HG02840 (cell line): ENCODE results near the gene ZGRF1.
"Not testable (repeated sequence)": the region's sequence is repeated elsewhere in the genome, so short reads cannot be mapped to it uniquely, and the experiment has no call there.

Source experiments
- ATAC-seq: cut with Tn5 transposase; IDR thresholded peaks from one replicate; pipeline ENCODE4 v1.9.1; 2021; ENCODE audit warnings: mild to moderate bottlenecking, moderate library complexity, moderate number of reproducible peaks; ENCODE audit not compliant: unreplicated experiment, low FRiP score

Gene ZGRF1

DNA sequence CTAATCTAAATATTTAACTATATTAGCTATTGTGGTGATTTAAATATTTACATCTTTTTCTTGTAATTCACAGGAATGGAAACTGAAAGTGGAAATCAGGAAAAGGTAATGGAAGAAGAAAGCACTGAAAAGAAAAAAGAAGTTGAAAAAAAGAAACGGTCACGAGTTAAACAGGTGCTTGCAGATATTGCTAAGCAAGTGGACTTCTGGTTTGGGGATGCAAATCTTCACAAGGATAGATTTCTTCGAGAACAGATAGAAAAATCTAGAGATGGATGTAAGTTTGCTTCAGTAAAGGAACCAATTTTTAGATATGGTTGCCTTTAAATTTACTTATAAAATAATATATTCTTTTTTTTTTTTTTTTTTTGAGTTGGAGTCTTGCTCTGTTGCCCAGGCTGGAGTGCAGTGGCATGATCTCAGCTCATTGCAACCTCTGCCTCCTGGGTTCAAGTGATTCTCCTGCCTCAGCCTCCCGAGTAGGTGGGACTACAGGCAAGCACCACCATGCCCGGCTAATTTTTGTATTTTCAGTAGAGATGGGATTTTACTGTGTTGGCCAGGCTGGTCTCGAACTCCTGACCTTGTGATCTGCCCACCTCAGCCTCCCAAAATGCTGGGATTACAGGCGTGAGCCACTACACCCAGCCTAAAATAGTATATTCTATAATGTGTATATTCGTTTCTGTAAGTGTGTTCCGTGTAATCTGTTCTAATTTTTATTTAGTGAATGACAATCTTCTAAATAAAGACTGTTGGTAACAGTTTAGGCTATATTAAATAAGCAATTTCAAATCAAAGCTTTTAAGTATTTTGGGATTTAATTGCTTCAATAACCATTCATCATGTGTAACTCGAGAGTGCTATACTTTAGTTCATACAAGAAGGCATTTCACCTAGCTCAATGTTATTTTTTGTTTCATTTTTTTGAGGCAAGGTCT is 8.2 kb upstream of the ZGRF1 start:
- ATAC-seq: not testable (repeated sequence)

DNA sequence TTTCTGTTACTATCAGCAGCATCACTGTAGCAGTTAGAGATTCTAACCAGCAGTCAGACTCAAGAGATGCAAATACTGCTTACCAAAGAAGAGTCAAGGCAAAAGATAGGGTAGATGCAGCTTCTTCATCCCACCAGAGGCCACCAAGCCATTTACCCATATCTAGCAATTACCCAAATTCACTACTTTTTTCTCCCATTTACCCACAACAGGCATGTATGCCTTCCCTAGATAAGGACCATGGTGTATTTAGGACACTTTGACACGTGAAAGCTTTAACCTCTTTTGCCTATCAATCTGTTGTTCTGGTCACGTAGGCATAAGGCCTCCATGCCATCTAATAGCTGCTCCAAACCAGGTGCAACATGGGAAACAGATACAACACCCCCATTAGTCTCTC is 5.8 kb upstream of the ZGRF1 start:
- no peak for ATAC-seq

DNA sequence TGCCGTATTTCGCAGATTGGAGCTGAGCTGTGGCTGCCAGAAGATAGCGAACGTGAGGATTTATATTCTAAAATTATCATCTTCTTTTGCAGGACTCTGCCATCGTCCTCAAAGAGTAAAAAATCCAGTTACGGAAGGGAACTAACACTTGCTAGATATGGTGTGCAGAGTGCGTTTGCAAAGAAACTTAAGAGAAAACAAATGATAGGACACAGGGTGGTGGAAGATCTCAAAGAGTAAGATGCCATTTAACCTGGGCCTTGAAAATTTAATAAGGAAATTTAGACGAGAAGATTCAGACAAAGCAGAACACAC is 800 bp upstream of the ZGRF1 start:
- no peak for ATAC-seq

DNA sequence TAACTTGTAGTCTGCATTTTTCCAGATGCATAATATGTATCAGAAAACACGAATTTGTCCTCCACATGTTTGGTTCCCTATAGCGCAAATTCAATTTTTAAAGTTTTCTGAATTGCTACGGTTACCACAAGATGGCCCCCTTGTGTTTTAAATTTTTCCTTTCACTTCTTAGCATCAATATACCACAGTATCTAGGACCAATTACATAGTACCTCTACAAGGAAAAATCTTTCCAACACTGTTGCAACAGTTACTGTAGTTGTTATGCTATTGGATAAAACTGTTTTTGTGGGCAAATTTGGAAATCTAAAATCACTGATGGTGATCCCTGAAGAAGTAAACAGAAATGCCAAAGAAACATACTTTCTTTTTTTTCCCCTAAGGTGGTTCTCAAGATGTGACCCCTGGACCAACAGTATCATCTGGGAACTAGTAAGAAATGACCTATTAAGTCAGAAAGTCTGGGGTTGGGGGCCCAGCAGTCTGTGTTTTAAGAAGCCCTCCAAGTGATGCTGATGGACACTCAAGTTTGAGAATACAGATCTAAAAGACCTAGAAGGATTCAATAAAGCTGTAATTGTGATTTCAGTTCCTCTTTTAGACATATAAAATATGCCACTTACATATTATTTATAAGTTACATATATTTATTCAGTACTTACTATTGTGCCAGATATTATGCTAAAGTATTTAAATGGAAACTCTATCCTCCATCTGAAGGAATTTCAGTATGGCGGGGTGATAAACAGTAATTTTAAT is 3.1 kb downstream of the ZGRF1 start:
- no peak for ATAC-seq

DNA sequence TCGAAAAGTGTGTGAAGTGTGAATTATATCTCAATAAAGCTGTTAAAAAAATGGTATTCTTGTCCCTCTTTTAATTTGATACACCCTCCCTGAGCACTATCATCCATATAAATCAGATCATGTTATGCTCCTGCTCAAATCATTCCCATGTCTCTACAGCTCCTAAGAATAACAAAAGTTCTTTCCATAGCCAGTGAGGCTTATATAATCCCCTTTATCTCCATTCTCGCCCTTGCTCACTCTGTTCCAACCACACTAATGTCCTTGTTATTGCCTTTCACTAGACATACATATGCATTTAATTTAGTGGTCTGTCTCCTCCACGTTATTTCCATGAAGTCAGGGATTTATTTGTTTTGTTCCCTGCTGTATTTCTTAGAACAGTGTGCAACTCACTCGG is 10.5 kb downstream of the ZGRF1 start:
- no peak for ATAC-seq

DNA sequence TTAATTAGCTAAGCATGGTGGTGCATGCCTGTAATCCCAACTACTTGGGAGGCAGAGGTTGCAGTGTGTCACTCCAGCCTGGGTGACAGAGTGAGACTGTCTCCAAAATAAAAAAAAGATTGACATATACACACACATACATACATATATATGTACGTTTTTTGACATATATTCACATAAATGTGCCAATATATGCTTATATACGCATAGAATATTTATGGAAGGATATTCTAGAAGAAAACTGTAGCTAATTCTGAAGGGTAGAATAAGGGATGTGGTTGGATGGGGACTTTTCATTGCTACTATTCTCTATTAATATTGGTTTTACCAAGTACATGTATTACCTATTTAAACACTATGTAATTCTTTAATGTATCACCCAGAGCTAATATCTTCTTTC is 19.7 kb downstream of the ZGRF1 start:
- ATAC-seq: no peak

DNA sequence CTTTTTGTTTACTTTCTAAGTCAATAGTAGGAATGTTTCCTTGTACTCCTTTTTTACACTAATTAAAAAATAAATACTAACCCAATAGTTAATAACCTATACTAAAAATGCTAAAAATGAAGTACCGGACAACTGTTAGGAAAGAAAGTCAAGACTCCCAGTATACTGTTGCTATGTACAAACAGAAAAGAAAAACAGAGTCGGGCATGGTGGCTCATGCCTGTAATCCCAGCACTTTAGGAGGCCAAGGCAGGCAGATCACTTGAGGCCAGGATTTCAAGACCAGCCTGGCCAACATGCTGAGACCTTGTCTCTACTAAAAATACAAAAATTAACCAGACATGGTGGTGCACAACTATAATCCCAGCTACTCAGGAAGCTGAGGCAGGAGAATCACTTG is 23.9 kb downstream of the ZGRF1 start:
- ATAC-seq: not testable (repeated sequence)

DNA sequence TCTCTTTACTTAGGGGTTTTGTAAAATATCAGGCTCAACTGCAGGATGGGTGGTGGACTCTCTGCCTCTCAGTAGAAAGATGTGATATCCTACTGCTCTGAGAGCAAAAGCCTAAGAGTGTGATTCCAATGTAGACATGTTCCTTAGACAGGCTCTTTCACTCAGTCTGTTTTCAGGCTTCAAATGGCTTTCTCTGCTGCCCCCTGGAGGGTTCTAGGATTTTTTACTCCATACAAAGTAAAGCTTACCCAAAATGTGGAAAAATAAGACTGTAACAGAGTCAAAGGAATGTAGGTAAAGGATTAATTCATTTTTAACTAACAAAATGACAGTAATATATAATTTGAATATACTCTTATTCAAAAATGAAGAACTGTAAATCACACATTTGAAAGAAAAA is 32.1 kb downstream of the ZGRF1 start:
- no peak for ATAC-seq

DNA sequence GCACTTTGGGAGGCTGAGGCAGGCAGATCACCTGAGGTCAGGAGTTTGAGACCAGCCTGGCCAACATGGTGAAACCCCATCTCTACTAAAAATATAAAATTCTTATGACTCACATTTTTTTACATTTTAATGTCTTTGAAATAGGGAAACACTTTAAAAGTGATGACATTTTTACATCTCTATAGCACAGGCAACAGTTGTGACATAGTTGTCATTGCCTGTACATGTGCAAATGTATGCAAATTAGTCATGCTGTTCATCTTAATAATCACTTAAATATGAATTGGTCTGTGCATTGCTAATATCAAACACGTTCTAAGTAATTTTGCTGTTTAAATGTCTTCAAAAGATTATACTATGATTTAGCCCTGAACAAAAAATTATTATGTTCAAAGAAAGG is 41.7 kb downstream of the ZGRF1 start:
- ATAC-seq: no peak

DNA sequence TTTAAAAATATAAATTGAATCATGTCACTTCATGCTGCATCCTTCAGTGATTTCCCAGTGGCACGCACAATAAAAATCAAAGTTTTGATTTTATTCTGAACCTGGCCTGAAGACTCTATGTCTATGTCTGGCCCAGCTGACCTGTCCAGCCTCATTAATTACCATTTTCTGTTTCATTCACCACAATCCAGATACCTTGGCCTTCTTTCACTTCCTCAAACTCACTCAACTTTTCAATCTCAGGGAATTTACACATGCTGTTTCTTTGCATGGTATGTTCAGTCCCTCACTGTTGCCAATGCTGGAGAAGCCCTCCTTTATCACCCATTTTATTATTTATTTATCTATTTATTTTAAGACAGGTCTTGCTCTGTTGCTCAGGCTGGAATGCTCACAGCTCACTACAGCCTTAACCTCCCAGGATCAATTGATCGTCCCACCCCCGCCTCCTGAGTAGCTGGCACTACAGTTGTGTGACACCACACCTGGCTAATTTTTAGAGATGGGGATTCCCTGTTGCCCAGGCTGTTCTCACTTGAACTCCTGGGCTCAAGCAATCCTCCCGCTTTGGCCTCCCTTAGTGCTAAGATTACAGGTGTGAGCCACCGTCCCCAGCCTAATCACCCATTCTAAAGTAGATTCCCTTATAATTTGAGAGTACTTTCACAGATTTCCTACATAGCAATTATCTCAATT is 43.1 kb downstream of the ZGRF1 start:
- ATAC-seq: peak; percentile 71

DNA sequence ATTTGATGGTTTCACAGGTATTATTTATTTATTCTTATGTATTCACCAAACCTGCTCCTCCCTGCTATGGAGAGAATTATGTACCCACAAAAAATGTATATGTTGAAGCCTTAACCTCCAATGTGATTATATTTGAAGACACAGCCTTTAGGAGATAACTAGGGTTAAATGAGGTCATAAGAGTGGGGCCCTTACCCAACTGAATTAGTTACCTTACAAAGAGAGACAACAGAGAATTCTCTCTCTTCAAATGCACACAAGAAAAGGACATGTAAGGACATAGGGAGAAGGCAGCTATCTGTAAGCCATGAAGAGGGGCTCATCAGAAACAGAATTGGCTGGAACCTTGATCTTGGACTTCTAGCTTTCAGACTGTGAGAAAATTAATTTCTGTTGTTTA is 44.0 kb downstream of the ZGRF1 start:
- ATAC-seq: no peak

DNA sequence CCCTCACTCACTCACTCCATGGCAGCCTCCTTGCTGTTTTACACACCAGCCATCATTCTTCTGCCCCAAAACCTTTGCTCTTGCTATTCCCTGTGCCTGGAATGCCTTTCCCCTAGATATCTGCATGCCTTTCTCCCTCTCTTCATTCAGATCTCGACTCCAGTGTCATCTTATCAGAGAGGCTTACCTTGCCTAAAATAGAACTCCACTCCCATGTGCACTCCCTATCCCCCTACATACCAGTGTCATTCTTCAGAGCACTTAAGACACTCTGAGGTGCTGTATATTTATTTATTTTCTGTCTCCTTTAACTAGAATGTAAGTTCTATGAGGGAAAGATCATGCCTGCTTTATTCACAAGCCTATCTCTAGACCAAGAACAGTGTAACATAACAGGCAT is 45.1 kb downstream of the ZGRF1 start:
- no peak for ATAC-seq

DNA sequence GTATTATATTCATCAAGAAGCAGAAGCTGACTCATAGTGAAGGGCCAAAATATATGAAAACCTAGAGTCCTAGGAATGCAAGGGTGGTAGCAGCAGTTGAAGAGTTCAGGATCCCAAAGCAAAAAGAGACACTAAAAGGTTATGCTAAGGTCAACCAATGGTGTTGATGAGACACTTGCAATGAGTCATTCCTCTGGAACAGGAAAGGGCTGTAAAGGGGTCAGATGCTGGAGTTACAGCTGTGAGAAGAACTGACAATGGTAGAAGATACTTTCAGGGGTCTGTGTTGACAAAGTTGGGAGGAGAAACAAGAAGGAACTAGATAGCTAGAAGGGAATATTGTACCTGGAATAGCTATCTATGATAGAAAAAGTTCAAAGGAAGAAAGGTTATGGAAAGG is 47.5 kb downstream of the ZGRF1 start:
- ATAC-seq: no peak

DNA sequence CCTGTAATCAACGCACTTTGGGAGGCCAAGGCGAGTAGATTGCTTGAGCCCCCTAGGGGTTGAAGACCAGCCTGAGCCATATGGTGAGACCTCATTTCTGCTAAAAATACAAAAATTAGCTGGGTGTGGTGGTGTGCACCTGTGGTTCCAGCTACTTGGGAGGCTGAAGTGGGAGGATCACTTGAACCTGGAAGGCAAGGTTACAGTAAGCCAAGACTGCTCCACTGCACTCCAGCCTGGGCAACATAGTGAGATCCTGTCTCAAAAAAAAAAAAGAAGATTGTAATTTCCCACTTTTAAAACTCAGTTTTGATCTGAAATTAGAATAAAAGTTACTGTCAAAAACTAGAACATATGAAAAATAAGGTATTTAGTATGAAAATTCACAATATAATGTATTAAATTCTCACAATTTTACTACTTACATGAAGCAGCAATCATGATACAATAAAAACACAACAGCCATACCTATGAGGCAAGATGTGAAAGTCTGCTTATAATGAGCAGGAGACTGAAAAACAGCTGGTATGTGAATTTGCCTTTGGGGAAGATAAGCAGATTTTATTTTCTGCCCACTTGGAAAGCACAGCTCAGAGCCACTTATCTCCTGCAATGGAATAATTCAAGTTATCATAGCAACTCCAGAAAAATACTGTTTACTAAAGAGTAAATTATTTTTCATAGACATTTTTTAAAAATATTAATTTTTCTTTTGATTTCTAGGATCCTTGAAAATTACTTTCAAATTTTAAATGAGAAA is 50.6 kb downstream of the ZGRF1 start:
- ATAC-seq: no peak

DNA sequence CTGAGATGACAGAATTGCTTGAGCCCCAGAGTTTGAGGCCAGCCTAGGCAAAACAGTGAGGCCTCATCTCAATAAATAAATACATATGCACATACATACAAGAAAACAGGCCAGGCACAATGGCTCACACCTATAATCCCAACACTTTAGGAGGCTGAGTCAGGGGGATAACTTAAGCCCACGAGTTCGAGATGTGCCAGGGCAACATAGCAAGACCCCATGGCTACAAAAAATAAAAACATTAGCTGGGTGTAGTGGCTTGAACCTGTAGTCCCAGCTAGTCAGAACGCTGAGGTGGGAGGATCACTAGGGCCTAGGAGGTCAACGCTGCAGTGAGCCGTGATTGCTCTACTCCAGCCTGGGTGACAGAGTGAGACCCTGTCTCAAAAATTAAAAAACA is 69.2 kb downstream of the ZGRF1 start:
- no peak for ATAC-seq

DNA sequence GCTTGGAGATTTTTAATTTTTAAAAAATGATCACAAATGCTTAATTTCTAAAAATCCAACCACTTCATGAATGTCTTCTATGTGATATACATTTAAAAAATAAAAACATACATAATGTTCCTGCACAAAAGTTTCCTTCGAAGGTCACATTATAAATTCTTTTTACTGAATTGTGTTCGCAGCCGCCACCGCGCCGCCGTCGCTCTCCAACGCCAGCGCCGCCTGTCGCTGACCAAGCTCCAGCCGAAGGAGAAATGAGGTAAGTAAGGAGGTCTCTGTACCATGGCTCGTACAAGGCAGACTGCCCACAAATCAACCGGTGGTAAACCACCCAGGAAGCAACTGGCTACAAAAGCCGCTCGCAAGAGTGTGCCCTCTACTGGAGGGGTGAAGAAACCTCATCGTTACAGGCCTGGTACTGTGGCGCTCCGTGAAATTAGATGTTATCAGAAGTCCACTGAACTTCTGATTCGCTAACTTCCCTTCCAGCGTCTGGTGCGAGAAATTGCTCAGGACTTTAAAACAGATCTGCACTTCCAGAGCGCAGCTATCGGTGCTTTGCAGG is 71.9 kb downstream of the ZGRF1 start:
- ATAC-seq: no peak

DNA sequence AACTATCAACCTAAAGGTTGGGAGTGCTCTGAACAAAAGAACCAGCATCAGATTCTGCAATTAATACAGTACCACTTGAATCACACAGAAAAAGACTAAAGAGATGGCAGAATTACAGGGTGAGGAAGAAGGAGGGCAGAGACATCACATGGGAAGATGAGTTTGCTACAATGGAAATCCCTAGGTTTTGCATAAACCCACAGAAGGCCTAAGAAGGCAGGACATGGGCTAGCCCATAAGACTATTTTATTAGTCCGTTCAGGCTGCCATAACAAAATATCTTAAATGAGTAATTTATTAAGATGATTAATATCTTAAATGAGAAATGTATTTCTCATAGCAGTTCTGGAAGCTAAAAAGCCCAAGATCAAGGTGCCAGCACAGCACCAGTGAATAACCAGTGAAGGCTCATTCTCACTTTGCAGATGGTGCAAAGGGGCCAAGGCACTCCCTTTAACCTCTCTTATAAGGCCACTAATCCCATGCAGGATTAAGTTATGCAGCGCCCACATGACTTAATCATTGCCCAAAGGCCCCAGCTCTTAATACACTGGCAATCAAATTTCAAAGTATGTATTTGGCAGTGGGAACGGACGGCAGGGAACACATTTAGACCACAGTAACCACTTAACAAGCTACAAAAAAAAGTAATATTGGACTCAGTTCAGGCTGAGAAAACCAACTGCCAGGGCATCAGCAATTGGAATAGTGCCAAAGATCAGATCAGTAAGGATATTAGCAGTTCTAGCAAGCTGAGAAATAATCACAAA is 73.1 kb downstream of the ZGRF1 start:
- no peak for ATAC-seq

DNA sequence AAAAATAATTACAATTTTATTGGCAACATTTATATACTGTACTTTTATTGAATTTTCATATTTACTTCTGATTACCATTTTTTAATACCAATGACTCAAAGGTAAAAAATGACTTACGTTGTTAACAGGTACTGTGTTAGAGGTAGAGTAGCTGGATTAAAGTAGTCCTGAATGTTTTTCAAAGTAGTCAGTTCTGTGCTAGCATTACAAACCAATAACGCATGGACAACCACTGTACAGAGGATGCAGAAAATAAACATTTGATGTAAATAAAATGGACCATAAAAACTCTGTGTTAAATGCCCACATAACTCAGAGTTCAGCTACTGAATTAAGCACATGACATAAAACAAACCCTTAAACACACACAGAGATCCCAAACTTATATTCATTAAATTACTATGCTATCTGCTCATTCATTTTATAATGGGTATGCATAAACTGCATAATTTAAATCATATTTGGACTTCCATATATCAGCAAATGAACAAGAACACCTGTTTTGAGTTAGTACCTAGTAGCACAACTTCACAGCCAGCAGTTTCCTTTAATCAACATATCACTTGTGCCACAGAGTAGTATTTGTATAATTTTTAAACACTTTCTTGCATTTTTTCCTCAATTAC is 74.3 kb downstream of the ZGRF1 start:
- no peak for ATAC-seq

DNA sequence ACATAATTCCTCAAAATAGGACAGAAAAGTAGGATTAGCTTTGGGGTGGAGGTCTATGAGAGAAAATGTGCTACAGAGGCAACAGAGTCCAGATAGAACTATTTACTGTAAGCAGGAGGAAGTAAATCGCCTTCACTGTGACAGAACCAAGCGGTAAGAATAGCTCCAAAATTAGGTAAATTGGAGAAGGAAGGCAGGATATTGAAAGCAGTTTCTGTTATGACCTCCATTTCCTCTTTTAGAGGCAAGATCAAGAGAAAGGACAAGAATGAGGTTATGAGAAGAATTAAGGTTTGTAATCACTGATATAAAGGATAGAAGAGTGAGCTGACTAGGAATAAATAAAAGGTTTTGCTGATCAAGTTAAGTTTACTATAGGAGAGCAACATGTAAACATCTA is 76.6 kb downstream of the ZGRF1 start:
- ATAC-seq: no peak
